Vagina (tissue), 2 donors: ENCODE data around the gene ETV7.
"Not testable (repeated sequence)": the region's sequence is repeated elsewhere in the genome, so short reads cannot be mapped to it uniquely, and the experiment has no call there.

Experiments used
- POLR2A ChIP-seq, 2 donors: fragments of 450-650 bp; IDR thresholded peaks; one replicate each; pipeline ENCODE4 v1.6.1; 2017; ENCODE audit warnings: antibody characterized with exemption in 2 of 2, mild to moderate bottlenecking in 2 of 2, moderate library complexity in 2 of 2
- POLR2AphosphoS5 ChIP-seq, 2 donors: sonication (generic); formaldehyde crosslinking; IDR thresholded peaks; one replicate each; pipeline ENCODE4 v1.9.0; 2017; ENCODE audit warnings: antibody characterized with exemption in 2 of 2, mild to moderate bottlenecking in 2 of 2, low read depth in 1 of 2; ENCODE audit not compliant: insufficient read depth in 1 of 2
- TF ChIP-seq, protein P1 (sequence below), 3 experiments: fragments of 450-650 bp in 2 of 3; fragments of 200-600 bp in 1 of 3; sonication (generic) in 1 of 3; IDR thresholded peaks; one replicate each; pipeline ENCODE4 v1.5.1; 2017 to 2019; ENCODE audit warnings: antibody characterized with exemption in 3 of 3, mild to moderate bottlenecking in 2 of 3, moderate library complexity in 2 of 3

- TF ChIP-seq, protein P1, sequence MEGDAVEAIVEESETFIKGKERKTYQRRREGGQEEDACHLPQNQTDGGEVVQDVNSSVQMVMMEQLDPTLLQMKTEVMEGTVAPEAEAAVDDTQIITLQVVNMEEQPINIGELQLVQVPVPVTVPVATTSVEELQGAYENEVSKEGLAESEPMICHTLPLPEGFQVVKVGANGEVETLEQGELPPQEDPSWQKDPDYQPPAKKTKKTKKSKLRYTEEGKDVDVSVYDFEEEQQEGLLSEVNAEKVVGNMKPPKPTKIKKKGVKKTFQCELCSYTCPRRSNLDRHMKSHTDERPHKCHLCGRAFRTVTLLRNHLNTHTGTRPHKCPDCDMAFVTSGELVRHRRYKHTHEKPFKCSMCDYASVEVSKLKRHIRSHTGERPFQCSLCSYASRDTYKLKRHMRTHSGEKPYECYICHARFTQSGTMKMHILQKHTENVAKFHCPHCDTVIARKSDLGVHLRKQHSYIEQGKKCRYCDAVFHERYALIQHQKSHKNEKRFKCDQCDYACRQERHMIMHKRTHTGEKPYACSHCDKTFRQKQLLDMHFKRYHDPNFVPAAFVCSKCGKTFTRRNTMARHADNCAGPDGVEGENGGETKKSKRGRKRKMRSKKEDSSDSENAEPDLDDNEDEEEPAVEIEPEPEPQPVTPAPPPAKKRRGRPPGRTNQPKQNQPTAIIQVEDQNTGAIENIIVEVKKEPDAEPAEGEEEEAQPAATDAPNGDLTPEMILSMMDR (IDR thresholded peaks at IDR 0.05), result not testable (repeated sequence)
- not testable (repeated sequence) for TF ChIP-seq POLR2A (IDR thresholded peaks at IDR 0.05); POLR2AphosphoS5 (IDR thresholded peaks at IDR 0.05; ENCODE audit: insufficient read depth in 1 of 2, low read depth in 1 of 2)
Measured at GRCh38 chr6:36364061-36364635, 23.3 kb downstream of the ETV7 start.
